GM21367 (cell line): Measurements from ENCODE around the gene NGLY1.
A peak's percentile ranks its signal among the peaks of the same experiment; 100 is the strongest.

Source experiments
- ATAC-seq: cut with Tn5 transposase; IDR thresholded peaks from one replicate; pipeline ENCODE4 v1.9.1; 2021; ENCODE audit not compliant: unreplicated experiment

Gene NGLY1

GRCh38 chr3:25785826-25786225 is 2.6 kb upstream of the NGLY1 start:
- ATAC-seq: no peak

GRCh38 chr3:25784971-25785370 is 1.7 kb upstream of the NGLY1 start:
- ATAC-seq: no peak

GRCh38 chr3:25783661-25784512 is 644 bp upstream of the NGLY1 start:
- peak; percentile 21 for ATAC-seq

GRCh38 chr3:25782636-25782937 is 656 bp downstream of the NGLY1 start:
- ATAC-seq: no peak

- ATAC-seq: peak; percentile 64
Measured at GRCh38 chr3:25781758-25782594, 1.3 kb downstream of the NGLY1 start.

- ATAC-seq: no peak
Measured at GRCh38 chr3:25781145-25781757, 2.0 kb downstream of the NGLY1 start.

- ATAC-seq: no peak
Measured at GRCh38 chr3:25780618-25781017, 2.6 kb downstream of the NGLY1 start.

- ATAC-seq: no peak
Measured at GRCh38 chr3:25775936-25776335, 7.3 kb downstream of the NGLY1 start.

GRCh38 chr3:25768851-25769250 is 14.4 kb downstream of the NGLY1 start:
- ATAC-seq: peak; percentile 90

- no peak for ATAC-seq
Measured at GRCh38 chr3:25751725-25752124, 31.5 kb downstream of the NGLY1 start.

GRCh38 chr3:25751048-25751447 is 32.2 kb downstream of the NGLY1 start:
- ATAC-seq: no peak

GRCh38 chr3:25749031-25749581 is 34.1 kb downstream of the NGLY1 start:
- no peak for ATAC-seq

GRCh38 chr3:25748189-25748588 is 35.1 kb downstream of the NGLY1 start:
- ATAC-seq: no peak

- no peak for ATAC-seq
Measured at GRCh38 chr3:25747033-25747432, 36.2 kb downstream of the NGLY1 start.

- no peak for ATAC-seq
Measured at GRCh38 chr3:25744470-25744869, 38.8 kb downstream of the NGLY1 start.

GRCh38 chr3:25728101-25728500 is 55.1 kb downstream of the NGLY1 start:
- no peak for ATAC-seq

GRCh38 chr3:25727316-25727715 is 55.9 kb downstream of the NGLY1 start:
- ATAC-seq: no peak

- ATAC-seq: no peak
Measured at GRCh38 chr3:25725810-25726209, 57.4 kb downstream of the NGLY1 start.

GRCh38 chr3:25724948-25725645 is 58.1 kb downstream of the NGLY1 start:
- no peak for ATAC-seq

- peak; percentile 52 for ATAC-seq
Measured at GRCh38 chr3:25723802-25724201, 59.4 kb downstream of the NGLY1 start.

- ATAC-seq: no peak
Measured at GRCh38 chr3:25719321-25719720, 63.9 kb downstream of the NGLY1 start.
